GM19025 (cell line): Measurements from ENCODE around the gene NUDT8.
A peak's percentile ranks its signal among the peaks of the same experiment; 100 is the strongest.
"Not testable (repeated sequence)": the region's sequence is repeated elsewhere in the genome, so short reads cannot be mapped to it uniquely, and the experiment has no call there.

Experiments
- ATAC-seq: cut with Tn5 transposase; IDR thresholded peaks from one replicate; pipeline ENCODE4 v1.9.1; 2021; ENCODE audit warnings: mild to moderate bottlenecking, low read depth, moderate library complexity; ENCODE audit not compliant: unreplicated experiment

The NUDT8 gene

DNA sequence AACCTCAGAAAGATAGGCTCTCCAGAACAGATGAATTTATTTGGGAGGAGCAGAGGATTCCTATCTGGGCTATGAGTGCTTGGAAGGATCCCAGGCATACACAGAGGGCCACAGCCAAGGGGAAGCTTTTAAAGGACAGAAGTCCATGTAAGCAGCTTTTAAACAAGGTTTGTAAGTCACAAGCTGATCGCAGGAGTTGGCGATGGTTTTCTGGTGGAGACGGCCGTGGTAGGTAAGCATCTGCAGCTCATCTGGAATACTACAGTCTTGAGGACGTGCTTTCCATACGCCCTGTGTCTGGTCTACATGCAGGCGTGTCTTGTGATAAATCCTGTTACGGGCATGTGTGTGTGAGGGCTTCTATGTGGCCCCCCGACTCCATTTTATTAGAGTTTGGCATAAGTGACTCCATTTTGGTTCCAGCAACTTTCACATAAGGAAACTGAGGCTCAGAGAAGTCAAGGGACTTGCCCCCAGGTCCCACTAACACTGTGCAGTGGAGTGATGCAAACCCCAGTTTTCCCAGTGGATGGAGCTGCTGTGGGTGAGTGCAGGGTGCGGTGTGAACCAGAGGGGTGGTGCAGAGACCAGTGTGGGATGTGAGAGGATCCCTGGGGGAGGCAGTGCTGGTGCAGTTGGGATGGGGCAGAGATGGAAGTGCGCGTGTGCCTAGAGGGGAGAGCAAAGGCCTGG is 32.6 kb upstream of the NUDT8 start:
- ATAC-seq: no peak

DNA sequence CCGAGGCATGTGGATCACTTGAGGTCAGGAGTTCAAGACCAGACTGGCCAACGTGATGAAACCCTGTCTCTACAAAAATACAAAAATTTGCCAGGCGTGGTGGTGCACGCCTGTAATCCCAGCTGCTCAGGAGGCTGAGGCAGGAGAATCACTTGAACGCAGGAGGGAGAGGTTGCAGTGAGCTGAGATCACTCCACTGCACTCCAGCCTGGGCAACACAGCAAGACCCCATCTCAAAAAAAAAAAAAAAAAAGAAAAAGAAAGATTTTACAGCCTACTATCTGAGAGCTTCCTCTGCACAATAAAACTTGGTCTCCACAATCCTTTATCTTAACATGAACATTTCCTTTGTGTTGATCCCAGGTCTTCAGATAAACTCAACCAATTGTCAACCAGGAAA is 31.0 kb upstream of the NUDT8 start:
- not testable (repeated sequence) for ATAC-seq

DNA sequence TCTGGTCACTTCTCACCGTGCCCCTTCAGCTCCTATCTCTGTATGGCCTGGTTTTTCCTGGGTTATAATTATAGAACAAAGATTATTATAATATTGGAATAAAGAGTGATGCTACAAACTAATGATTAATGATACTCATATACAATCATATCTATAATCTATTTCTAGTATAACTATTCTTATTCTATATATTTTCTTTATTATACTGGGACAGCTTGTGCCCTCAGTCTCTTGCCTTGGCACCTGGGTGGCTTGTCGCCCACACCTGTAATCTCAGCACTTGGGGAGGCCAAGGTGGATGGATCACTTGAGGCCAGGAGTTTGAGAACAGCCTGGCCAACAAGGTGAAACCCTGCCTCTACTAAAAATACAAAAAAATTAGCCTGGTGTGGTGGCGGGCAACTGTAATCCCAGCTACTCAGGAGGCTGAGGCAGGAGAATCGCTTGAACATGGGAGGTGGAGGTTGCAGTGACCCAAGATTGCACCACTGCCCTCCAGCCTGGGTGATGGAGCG is 30.0 kb upstream of the NUDT8 start:
- ATAC-seq: not testable (repeated sequence)

GRCh38 chr11:67657300-67657699 is 27.6 kb upstream of the NUDT8 start:
- ATAC-seq: no peak

GRCh38 chr11:67656278-67656922 is 26.7 kb upstream of the NUDT8 start:
- ATAC-seq: no peak

- ATAC-seq: no peak
These were observed 24.5 kb upstream of the NUDT8 start for GRCh38 chr11:67654225-67654624.

DNA sequence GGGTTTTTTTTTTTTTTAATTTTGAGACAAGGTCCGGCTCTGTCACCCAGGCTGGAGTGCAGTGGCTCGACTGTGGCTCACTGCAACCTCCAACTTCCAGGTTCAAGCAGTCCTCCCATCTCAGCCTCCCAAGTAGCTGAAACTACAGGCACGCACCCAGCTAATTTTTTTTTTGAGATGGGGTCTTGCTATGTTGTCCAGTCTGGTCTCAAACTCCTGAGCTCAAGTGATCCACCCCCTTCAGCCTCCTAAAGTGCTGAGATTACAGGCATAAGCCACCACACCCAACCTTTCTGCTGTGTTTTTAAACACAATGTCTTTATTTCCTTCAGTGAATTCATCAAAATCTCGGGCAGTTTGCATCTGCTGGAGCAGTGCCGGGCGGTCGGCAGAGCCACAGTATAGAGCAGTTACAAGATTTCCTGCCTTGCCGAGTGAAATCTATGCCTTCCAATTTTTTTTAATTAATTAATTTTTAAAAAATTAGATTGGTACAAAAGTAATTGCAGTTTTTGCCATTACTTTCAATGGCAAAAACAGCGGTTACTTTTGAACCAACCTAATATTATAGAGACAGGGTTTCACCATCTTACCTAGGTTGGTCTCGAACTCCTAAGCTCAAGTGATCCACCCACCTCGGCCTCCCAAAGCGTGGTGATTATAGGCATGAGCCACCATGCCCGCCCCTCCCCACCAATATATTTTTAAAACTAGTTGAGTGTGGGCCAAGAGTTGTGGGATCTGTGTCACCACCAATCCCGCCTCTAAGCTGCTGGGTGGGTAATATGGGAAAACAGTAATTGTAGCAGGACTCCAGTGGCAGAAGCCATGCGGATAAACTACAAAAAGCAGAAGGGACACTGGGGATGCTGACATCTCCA is 23.5 kb upstream of the NUDT8 start:
- no peak for ATAC-seq

DNA sequence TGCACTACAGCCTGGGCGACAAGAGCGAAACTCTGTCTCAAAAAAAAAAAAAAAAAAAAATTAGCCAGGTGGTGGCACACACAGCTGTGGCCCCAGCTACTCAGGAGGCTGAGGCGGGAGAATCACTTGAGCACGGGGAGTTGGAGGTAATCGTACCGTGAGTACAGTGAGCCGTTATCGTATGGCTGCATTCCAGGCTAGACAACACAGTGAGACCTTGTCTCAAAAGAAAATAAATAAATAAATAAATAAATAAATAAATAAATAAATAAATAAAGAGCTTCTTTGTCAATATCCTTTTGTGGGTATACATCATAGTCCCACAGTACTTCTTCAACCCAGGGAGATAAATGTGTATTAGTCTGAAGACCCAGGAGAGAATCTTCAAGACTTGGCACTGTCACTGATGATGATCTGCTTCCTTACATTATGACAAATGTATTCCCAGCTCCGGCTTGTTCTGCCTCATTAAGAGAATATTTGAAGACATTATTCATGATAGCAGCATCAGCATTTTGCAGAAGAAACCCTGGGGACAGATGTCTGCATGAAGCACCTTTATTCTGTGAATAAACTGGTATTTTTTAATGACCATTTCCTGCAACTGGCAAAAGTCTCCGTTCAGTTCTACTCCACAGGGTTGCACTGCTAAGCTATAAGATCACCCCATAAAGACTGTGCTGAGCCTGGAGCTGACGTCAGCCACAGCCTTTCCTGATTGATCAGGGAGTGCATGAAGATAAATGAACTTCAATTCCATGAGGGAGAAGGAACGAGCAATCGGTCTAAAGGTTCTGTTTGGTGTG is 22.4 kb upstream of the NUDT8 start:
- no peak for ATAC-seq

DNA sequence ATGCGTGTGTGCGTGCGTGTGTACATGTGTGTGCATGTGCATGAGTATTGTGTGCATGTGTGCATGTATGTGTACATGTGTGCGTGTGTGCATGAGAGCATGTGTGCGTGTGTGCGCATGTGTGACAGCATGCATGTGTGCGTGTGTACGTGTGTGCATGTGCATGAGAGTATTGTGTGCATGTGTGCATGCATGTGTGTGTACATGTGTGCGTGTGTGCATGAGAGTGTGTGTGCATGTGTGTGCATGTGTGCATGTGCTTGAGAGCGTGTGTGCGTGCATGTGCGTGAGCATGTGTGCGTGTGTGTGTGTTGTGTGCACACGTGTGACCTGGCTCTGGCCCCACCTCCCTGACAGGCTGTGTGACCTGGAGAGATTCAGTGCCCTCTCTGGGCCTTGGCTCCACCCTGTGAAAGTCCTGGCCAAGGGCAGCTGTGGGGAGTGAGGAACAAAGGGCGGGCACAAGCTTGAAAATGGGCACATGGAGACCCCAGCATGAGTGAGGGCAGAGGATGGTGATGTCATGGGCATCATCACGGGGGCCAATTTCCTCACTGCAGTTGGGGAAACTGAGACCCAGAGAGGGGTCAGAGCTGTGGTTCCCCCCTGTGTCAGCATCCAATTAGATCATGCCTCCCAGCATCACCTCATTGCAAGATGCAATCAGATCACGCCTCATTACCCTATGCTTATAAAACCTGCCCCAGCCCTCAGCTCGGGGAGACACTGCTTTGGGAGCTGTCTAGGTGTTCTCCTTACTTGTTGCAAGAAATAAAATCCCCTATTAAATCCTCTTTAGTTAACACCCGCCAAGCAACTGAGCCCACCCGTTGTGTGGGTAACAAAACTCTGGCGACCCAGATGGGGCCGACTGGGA is 20.1 kb upstream of the NUDT8 start:
- ATAC-seq: no peak

- no peak for ATAC-seq
These were observed 19.3 kb upstream of the NUDT8 start for GRCh38 chr11:67648796-67649613.

DNA sequence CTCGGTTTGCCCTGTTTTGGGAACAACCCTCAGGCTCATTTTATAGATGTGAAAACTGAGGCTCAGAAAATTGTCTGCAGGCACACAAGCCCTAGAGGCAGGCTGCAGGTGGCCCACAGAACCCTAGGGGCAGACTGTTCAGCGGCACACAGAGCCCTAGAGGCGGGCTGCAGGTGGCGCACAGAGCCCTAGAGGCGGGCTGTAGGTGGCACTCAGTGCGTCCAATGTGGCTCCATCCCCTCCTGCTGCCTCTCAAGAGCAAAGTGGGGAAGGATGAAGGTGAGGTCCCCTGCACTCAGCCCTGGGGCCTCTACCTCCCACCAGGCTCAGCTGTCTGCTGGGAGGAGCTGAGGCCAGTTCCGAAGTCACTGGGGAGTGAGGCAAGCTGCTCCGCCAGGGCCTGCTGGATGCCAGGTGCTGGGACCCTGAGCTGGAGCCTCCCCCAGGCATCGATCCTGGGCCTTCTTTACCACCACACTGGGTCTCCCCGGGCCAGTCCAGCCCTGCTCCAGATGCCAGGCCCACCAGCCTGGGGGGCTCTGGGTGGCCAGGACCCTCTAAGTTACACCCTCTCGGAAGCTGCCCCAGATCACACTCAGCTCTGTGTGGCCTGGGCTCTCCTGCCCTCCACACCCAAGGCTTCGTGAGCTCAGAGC is 18.5 kb upstream of the NUDT8 start:
- ATAC-seq: peak; percentile 68

- ATAC-seq: no peak
These were observed 17.7 kb upstream of the NUDT8 start for GRCh38 chr11:67647471-67647870.

DNA sequence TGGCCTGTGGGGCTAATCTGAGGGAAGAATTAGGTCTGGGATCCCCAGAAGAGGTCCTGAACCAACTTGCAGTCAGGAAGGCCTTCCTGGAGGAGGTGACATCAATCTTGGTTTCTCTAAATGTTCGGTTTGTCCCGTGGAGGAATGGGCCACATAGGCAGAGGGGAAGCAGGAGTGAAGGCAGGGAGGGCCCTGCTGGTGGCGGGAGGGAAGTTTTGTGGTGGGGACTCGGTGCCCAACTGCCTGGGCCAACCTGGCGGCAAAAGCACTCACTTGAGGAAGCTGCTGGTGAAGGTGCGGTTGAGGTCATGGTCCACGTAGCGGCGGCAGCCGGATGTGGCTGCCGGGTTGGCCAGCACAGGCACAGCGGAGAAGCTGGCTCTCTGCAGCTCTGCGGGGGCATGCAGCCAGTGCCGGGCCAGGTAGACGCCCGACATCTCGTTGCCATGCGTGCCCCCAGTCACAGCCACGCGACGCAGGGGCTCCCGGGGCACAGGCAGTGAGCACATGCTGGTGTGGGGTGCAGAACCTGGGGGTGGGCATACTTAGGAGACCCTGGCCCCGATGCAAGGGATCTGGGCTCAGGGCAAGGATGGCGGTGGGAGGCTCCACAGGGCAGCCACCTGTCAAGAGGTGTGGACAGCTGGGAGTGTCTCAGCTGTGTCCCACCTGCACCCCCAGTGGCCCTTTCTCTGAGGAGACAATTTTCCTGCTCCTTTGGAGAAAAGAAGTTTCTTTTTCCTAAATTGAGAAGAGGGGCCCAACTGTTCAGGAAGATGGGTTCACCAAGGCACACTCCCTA is 17.0 kb upstream of the NUDT8 start:
- no peak for ATAC-seq

GRCh38 chr11:67645521-67646461 is 16.1 kb upstream of the NUDT8 start:
- no peak for ATAC-seq

- no peak for ATAC-seq
These were observed 15.0 kb upstream of the NUDT8 start for GRCh38 chr11:67644472-67645418.
